Activated CD4-positive, alpha-beta T cell treated with anti-CD3 and anti-CD28 coated beads, Interleukin-2, amount 10 ng/mL, durations not matched to agents 24 days and 14 days (primary cell): Measurements from ENCODE around the gene SLC25A53. TPM values are rescaled to one million over a fixed set of nuclear protein-coding genes. Genes with fewer than 3 reads are reported as not detected.
A peak's percentile ranks its signal among the peaks of the same experiment; 100 is the strongest.
"Not testable (repeated sequence)": the region's sequence is repeated elsewhere in the genome, so short reads cannot be mapped to it uniquely, and the experiment has no call there.

Experiments
- DNase-seq: peaks from one replicate; pipeline ENCODE4 v3.0.0; 2022
- H3K27ac Mint-ChIP-seq: one replicate; pipeline ENCODE4 v1.8.0; 2022; ENCODE audit warnings: mild to moderate bottlenecking, mixed read lengths
- H3K27me3 Mint-ChIP-seq: one replicate; pipeline ENCODE4 v1.8.0; 2022; ENCODE audit warnings: mixed read lengths
- H3K36me3 Mint-ChIP-seq: one replicate; pipeline ENCODE4 v1.8.0; 2022; ENCODE audit warnings: low read depth, mild to moderate bottlenecking, mixed read lengths
- H3K4me1 Mint-ChIP-seq: one replicate; pipeline ENCODE4 v1.8.0; 2021; ENCODE audit warnings: mixed read lengths
- H3K4me3 Mint-ChIP-seq: one replicate; pipeline ENCODE4 v1.8.0; 2022; ENCODE audit warnings: mild to moderate bottlenecking, moderate library complexity, mixed read lengths
- H3K9me3 Mint-ChIP-seq: one replicate; pipeline ENCODE4 v1.8.0; 2021; ENCODE audit warnings: mixed read lengths
- intact Hi-C: fragments of 100-400 bp; cut with micrococcal nuclease; formaldehyde crosslinking; loops from one replicate; pipeline ENCODE4 v1.15.1; 2023
- total RNA-seq: library from RNA; stranded (reverse); gene quantifications from 2 replicates; pipeline ENCODE4 v1.2.3, GENCODE V29; 2022

Gene SLC25A53
- total RNA-seq, 1 donor from 2014 or later, result 4.2 TPM

DNA sequence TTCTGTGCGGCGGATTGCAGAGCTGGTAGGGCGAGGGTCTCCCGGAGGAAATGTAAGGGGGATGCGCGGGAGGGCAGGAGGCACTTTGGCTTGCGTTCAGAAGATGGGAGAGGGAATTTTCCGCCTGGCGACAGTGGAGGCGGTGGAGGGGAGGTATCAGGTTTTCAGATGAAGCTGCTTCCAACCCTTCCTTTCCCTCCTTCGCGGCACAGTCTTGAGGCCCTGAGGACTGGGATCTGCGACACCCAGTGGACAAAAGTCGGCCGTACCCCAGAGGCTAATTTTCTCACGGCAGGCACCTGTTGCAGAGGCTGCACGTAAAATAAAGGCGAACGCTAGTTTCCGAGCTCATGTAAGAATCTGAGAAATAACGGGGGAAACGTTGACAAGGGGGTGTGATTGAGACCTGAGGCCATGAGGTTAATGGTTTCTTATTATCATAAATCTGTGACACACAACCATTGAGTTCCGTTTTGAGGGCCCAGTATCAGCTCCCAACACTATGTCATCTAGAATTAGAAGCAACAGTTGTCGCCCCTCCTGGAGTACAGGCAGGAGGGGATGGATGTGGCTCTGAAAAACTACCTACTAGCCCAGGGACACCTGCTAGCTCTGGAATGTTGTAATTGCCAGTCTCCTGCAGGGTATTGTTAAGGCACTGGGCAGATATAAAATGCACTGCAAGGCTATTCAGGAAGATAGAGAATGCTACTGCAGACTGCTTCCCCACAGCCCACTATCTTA lies 43.4 kb downstream of the SLC25A53 start:
- peaks cover 18% of the 10 kb centered on the region for H3K4me1 Mint-ChIP-seq

GRCh38 chrX:104112326-104112951 lies 44.4 kb downstream of the SLC25A53 start, which contains the start of gene ZCCHC18:
ZCCHC18 (plus strand) TSS chrX:104112523; CDS start chrX:104114112, 1,589 bp downstream.
- peaks cover 10% of the 10 kb centered on the region for H3K4me1 Mint-ChIP-seq
- peaks cover 2% of the 10 kb centered on the region for H3K27me3 Mint-ChIP-seq
- H3K36me3 Mint-ChIP-seq, result no peaks in the 10 kb centered on the region
- H3K27ac Mint-ChIP-seq, result peak within 1 kb of the TSS; percentile 71
- H3K4me3 Mint-ChIP-seq, result peak within 1 kb of the TSS; percentile 88
- intact Hi-C loops, result loop anchor here (2.0 to 5.0 kb wide), 3 partner anchors 24 to 425 kb away; partner anchors contain the start of gene MORF4L2
- DNase-seq, result peak; percentile 76
- no peaks in the 10 kb centered on the region for H3K9me3 Mint-ChIP-seq

More for the DNA sequence above, 43.4 kb downstream of the SLC25A53 start:
- intact Hi-C loops, result loop anchor here (1.0 to 5.0 kb wide), 4 partner anchors 15 to 426 kb away; partner anchors contain the start of gene MORF4L2
- no peaks in the 10 kb centered on the region for H3K9me3 Mint-ChIP-seq
- H3K27me3 Mint-ChIP-seq, result peaks cover 2% of the 10 kb centered on the region
- DNase-seq, result peak; percentile 81
- no peaks in the 10 kb centered on the region for H3K36me3 Mint-ChIP-seq
- peak overlapping the region; percentile 88 for H3K4me3 Mint-ChIP-seq
- peak overlapping the region; percentile 47 for H3K27ac Mint-ChIP-seq

- H3K9me3 Mint-ChIP-seq, H3K27me3 Mint-ChIP-seq, H3K36me3 Mint-ChIP-seq, H3K4me3 Mint-ChIP-seq, H3K27ac Mint-ChIP-seq, DNase-seq, H3K4me1 Mint-ChIP-seq: not testable (repeated sequence)
- intact Hi-C loops, result loop anchor here (5.0 kb wide), 2 partner anchors 263 to 423 kb away; partner anchors contain the start of gene MORF4L2
Measured at GRCh38 chrX:104110491-104111240, 46.1 kb downstream of the SLC25A53 start.

- no peak for DNase-seq
- Mint-ChIP-seq H3K27ac (no peak overlapping the region), H3K36me3 (no peaks in the 10 kb centered on the region), H3K9me3 (no peaks in the 10 kb centered on the region), H3K4me1 (peaks cover 9% of the 10 kb centered on the region), H3K27me3 (peaks cover 2% of the 10 kb centered on the region), H3K4me3 (no peak overlapping the region)
- intact Hi-C loops, result no loop called here
Measured at GRCh38 chrX:104108955-104109354, 47.9 kb downstream of the SLC25A53 start.

DNA sequence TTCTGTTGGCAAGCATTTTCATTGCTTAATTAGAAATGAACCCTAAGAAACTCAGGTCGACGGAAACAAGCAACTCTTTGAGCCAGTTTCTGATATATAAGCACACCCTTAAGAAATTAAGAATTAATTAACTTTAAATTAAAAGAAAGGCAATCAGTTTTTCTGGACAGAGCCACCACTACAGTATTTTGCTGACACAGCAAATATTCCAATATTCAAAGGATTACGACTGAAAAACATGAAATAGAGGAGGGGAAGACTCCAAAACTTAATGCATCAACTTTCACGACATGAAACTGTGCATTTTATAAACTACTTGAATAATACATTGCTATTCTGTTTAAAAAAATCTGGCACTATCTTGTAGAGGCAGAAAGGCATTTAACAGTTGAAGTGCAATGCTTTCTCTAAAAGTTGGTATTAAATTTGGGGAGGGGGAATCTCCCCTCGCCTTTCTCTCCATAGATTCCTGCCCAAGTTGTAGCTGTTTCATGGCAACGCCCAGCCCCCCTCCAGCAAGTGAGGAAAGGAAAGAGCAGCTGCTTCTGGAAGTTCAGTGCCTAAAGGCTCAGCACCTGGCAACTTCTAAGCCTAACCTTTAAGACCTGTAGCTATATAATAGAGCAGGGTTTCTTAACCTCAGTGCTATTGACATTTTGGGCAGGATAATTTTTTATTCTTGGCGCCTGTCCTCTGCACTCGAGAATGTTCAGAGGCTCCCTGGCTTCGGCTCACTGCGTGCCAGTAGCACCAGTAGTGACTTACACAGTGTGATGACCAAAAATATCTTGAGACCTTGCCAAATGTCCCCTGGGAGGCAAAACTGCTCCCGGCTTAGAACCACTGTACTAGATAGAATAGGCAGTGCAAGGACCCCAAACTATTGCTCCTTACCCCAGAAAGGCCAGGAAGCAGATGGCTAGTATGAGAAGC lies 51.2 kb downstream of the SLC25A53 start:
- H3K4me1 Mint-ChIP-seq, result no peaks in the 10 kb centered on the region
- no peaks in the 10 kb centered on the region for H3K36me3 Mint-ChIP-seq
- no peak for DNase-seq
- H3K27me3 Mint-ChIP-seq, result no peaks in the 10 kb centered on the region
- intact Hi-C loops, result no loop called here
- no peak overlapping the region for H3K27ac Mint-ChIP-seq
- no peaks in the 10 kb centered on the region for H3K9me3 Mint-ChIP-seq
- no peak overlapping the region for H3K4me3 Mint-ChIP-seq

GRCh38 chrX:104104676-104105075 lies 52.1 kb downstream of the SLC25A53 start:
- no peaks in the 10 kb centered on the region for H3K36me3 Mint-ChIP-seq
- DNase-seq, result no peak
- intact Hi-C loops, result no loop called here
- H3K27me3 Mint-ChIP-seq, result no peaks in the 10 kb centered on the region
- no peak overlapping the region for H3K27ac Mint-ChIP-seq
- H3K4me3 Mint-ChIP-seq, result no peak overlapping the region
- no peaks in the 10 kb centered on the region for H3K9me3 Mint-ChIP-seq
- H3K4me1 Mint-ChIP-seq, result no peaks in the 10 kb centered on the region

- no peaks in the 10 kb centered on the region for H3K4me1 Mint-ChIP-seq
- no peaks in the 10 kb centered on the region for H3K36me3 Mint-ChIP-seq
- DNase-seq, result no peak
- no peaks in the 10 kb centered on the region for H3K9me3 Mint-ChIP-seq
- H3K4me3 Mint-ChIP-seq, result no peak overlapping the region
- peaks cover 10% of the 10 kb centered on the region for H3K27me3 Mint-ChIP-seq
- H3K27ac Mint-ChIP-seq, result no peak overlapping the region
- intact Hi-C loops, result loop anchor here (1.0 kb wide), 2 partner anchors 14 to 37 kb away; no protein-coding TSS in a partner anchor
Measured at GRCh38 chrX:104098919-104099318, 57.9 kb downstream of the SLC25A53 start.

DNA sequence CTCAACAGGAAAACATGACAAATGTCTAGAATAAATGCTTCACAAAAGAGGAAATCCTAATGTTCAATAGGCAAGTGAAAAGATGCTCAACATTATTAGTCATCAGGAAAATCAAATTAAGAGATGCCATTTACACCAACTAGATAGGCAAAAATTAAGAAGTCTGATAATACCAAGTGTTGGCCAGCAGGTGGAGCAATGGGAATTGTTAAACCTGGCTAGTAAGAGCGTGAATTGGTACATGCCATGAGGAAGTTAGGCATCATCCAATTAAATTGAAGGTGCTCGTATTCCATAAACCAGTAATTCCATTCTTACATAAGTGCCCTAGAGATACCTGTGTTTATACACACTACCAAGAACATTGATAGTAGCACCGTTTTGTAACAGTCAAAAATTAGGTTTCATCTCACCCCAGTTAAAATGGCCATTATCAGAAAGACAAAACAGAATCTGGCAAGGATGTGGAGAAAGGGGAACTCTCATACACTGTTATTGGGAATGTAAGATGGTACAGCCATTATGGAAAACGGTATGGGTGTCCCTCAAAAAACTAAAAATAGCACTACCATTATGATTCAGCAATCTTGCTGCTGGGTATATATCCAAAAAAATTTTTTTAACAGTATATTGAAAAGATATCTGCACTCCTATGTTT lies 58.5 kb downstream of the SLC25A53 start:
- peaks cover 13% of the 10 kb centered on the region for H3K27me3 Mint-ChIP-seq
- intact Hi-C loops, result loop anchor here (1.0 kb wide), 2 partner anchors 15 to 38 kb away; no protein-coding TSS in a partner anchor
- no peak overlapping the region for H3K4me3 Mint-ChIP-seq
- DNase-seq, result peak; percentile 79
- H3K27ac Mint-ChIP-seq, result no peak overlapping the region
- no peaks in the 10 kb centered on the region for H3K36me3 Mint-ChIP-seq
- no peaks in the 10 kb centered on the region for H3K4me1 Mint-ChIP-seq
- no peaks in the 10 kb centered on the region for H3K9me3 Mint-ChIP-seq

GRCh38 chrX:104085919-104086318 lies 70.9 kb downstream of the SLC25A53 start:
- H3K4me3 Mint-ChIP-seq, result no peak overlapping the region
- H3K9me3 Mint-ChIP-seq, result no peaks in the 10 kb centered on the region
- no peaks in the 10 kb centered on the region for H3K4me1 Mint-ChIP-seq
- intact Hi-C loops, result no loop called here
- no peak for DNase-seq
- H3K27me3 Mint-ChIP-seq, result peaks cover 3% of the 10 kb centered on the region
- no peaks in the 10 kb centered on the region for H3K36me3 Mint-ChIP-seq
- no peak overlapping the region for H3K27ac Mint-ChIP-seq

GRCh38 chrX:104085477-104085876 lies 71.3 kb downstream of the SLC25A53 start:
- DNase-seq, result no peak
- Mint-ChIP-seq H3K36me3 (no peaks in the 10 kb centered on the region), H3K27me3 (peaks cover 3% of the 10 kb centered on the region), H3K4me1 (no peaks in the 10 kb centered on the region), H3K27ac (no peak overlapping the region), H3K9me3 (no peaks in the 10 kb centered on the region), H3K4me3 (no peak overlapping the region)
- intact Hi-C loops, result no loop called here

DNA sequence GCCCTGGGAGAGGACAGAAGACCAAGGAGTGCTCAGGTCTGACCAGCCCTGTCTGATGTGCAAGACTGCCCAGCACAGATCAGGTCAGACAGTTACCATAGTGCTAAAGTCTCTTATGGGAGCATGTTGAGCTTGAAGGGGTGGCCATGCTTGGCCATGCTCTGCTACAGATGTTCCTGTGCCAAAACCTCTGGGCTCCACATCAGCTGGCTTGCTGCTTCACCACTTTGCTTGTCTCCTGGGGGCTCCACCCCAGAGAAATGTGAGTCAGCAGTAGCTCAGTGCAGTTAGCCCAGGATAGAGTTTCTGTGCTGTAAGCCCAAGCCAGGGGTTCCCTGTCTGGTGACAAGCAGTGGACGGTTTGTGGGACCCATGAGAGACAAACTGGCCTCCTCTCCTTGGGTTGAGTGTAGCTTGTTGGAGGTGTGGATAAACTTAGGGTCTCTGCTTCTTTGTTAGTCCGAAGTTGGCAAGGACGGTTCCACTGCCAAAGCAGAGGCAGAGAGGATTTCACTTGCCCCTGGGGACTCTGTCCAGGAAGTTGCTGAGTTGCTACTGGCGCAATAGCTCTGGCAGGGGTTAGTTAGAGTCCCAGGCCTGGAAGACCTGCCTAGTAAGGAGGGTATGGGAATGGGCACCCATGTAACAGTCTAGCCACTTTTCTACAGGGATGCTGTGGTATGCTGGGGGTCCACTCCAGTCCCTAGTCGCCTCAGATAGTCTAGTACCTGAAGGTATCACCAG lies 72.1 kb downstream of the SLC25A53 start:
- intact Hi-C loops, result no loop called here
- no peak overlapping the region for H3K4me3 Mint-ChIP-seq
- H3K9me3 Mint-ChIP-seq, result no peaks in the 10 kb centered on the region
- H3K4me1 Mint-ChIP-seq, result no peaks in the 10 kb centered on the region
- H3K27ac Mint-ChIP-seq, result no peak overlapping the region
- DNase-seq, result no peak
- peaks cover 3% of the 10 kb centered on the region for H3K27me3 Mint-ChIP-seq
- H3K36me3 Mint-ChIP-seq, result no peaks in the 10 kb centered on the region

GRCh38 chrX:104084063-104084462 lies 72.7 kb downstream of the SLC25A53 start:
- DNase-seq, result no peak
- Mint-ChIP-seq H3K9me3 (no peaks in the 10 kb centered on the region), H3K27me3 (peaks cover 3% of the 10 kb centered on the region), H3K4me3 (no peak overlapping the region), H3K36me3 (no peaks in the 10 kb centered on the region), H3K4me1 (no peaks in the 10 kb centered on the region), H3K27ac (no peak overlapping the region)
- intact Hi-C loops, result no loop called here
